B cell (primary cell): Measurements from ENCODE around the gene OCA2. TPM values are rescaled to one million over a fixed set of nuclear protein-coding genes. Genes with fewer than 3 reads are reported as not detected.

Experiments used
- ATAC-seq: fragments of 200-7000 bp; cut with Tn5 transposase; one replicate; pipeline ENCODE4 v1.10.0; 2021; ENCODE audit warnings: low read depth, mild to moderate bottlenecking, moderate number of reproducible peaks, moderate library complexity
- CTCF ChIA-PET: fragments of 350-600 bp; sonication (Branson Sonifier 250); formaldehyde crosslinking; loops from one replicate; lab custom pipeline; 2021; ENCODE audit warnings: antibody characterized with exemption, inconsistent platforms; lab: Charles Lee
- POLR2A ChIA-PET: fragments of 350-600 bp; sonication (Branson Sonifier 250); formaldehyde crosslinking; loops from one replicate; lab custom pipeline; 2021; ENCODE audit warnings: antibody characterized with exemption; lab: Charles Lee
- DNase-seq: peaks from one replicate; pipeline ENCODE4 v3.0.0; 2013
- H2AFZ ChIP-seq: 2 replicates; pipeline ENCODE4 v1.6.1; 2012; ENCODE audit warnings: mild to moderate bottlenecking, low read depth, low read length; ENCODE audit not compliant: insufficient read depth, poor library complexity, severe bottlenecking
- H3K27ac ChIP-seq, 2 donors: 1 replicate in 1 of 2; 2 replicates in 1 of 2; pipeline ENCODE4 v1.5.1; 2012 to 2013; ENCODE audit warnings: low read length in 2 of 2, mild to moderate bottlenecking in 2 of 2, moderate library complexity in 1 of 2
- H3K27me3 ChIP-seq, 4 experiments: fragments of 200-600 bp in 1 of 4; sonication (generic) in 1 of 4; replicated peaks in 1 of 4; 1 replicate in 2 of 4; 2 replicates in 2 of 4; pipeline versions ENCODE4 v1.6.1 to v1.7.0; 2013 to 2016; ENCODE audit warnings: low read length in 3 of 4, mild to moderate bottlenecking in 2 of 4, mixed read lengths in 1 of 4, moderate library complexity in 1 of 4; ENCODE audit not compliant: insufficient read depth in 4 of 4, control insufficient read depth in 3 of 4; ENCODE audit errors: control extremely low read depth in 1 of 4
- H3K36me3 ChIP-seq, 2 experiments: replicated peaks in 1 of 2; 1 replicate in 1 of 2; 2 replicates in 1 of 2; pipeline versions ENCODE4 v1.6.1 to v1.7.1; 2013; ENCODE audit warnings: low read length in 1 of 2; ENCODE audit not compliant: insufficient read depth in 2 of 2, control insufficient read depth in 1 of 2; ENCODE audit errors: control extremely low read depth in 1 of 2, extremely low read depth in 1 of 2
- H3K4me1 ChIP-seq, 2 donors: fragments of 200-600 bp in 1 of 2; sonication (generic) in 1 of 2; 1 replicate in 1 of 2; 2 replicates in 1 of 2; pipeline versions ENCODE4 v1.5.1 to v1.6.1; 2013 to 2017; ENCODE audit warnings: low read length in 2 of 2; ENCODE audit not compliant: control insufficient read depth in 2 of 2, insufficient read depth in 2 of 2
- H3K4me2 ChIP-seq: replicated peaks from 2 replicates; pipeline ENCODE3; 2012; ENCODE audit warnings: mild to moderate bottlenecking, low read depth, low read length; ENCODE audit not compliant: poor library complexity, severe bottlenecking
- H3K4me3 ChIP-seq, 5 experiments: fragments of 200-600 bp in 1 of 5; sonication (generic) in 1 of 5; 1 replicate in 3 of 5; 2 replicates in 2 of 5; pipeline versions ENCODE4 v1.5.1 to v1.7.0; 2011 to 2016; ENCODE audit warnings: low read length in 4 of 5, mild to moderate bottlenecking in 4 of 5, low read depth in 2 of 5, control low read depth in 1 of 5, moderate library complexity in 1 of 5; ENCODE audit not compliant: insufficient read depth in 1 of 5; ENCODE audit errors: control extremely low read depth in 1 of 5, extremely low read depth in 1 of 5
- H3K79me2 ChIP-seq: fragments of 200-600 bp; sonication (generic); one replicate; pipeline ENCODE4 v1.6.0; 2016; ENCODE audit warnings: low read length; ENCODE audit not compliant: control insufficient read depth, insufficient read depth
- H3K9ac ChIP-seq: fragments of 200-600 bp; sonication (generic); 2 replicates; pipeline ENCODE4 v1.6.1; 2017; ENCODE audit warnings: mild to moderate bottlenecking, low read length, moderate library complexity
- H3K9me3 ChIP-seq, 3 donors: one replicate each; pipeline versions ENCODE4 v1.6.1 to v1.7.1; 2013; ENCODE audit warnings: low read length in 2 of 3; ENCODE audit not compliant: control insufficient read depth in 2 of 3, insufficient read depth in 1 of 3; ENCODE audit errors: control extremely low read depth in 1 of 3
- H4K20me1 ChIP-seq: 2 replicates; pipeline ENCODE4 v1.6.0; 2012; ENCODE audit warnings: mild to moderate bottlenecking, low read length; ENCODE audit not compliant: insufficient read depth, control insufficient read depth, poor library complexity, severe bottlenecking
- H3K27ac Mint-ChIP-seq: one replicate; pipeline ENCODE4 v1.8.0; 2021; ENCODE audit warnings: mixed read lengths
- H3K27me3 Mint-ChIP-seq: one replicate; pipeline ENCODE4 v1.8.0; 2021; ENCODE audit warnings: mixed read lengths
- H3K4me1 Mint-ChIP-seq: one replicate; pipeline ENCODE4 v1.8.0; 2021; ENCODE audit warnings: mixed read lengths
- H3K4me3 Mint-ChIP-seq: one replicate; pipeline ENCODE4 v1.8.0; 2021; ENCODE audit warnings: mixed read lengths
- H3K9me3 Mint-ChIP-seq: one replicate; pipeline ENCODE4 v1.8.0; 2022; ENCODE audit warnings: mixed read lengths; ENCODE audit not compliant: insufficient read depth
- EZH2 ChIP-seq: IDR thresholded peaks from 2 replicates; pipeline ENCODE4 v1.6.1; 2012; ENCODE audit warnings: borderline replicate concordance, low read depth, mild to moderate bottlenecking, moderate library complexity, low read length; ENCODE audit not compliant: insufficient read depth, poor library complexity, severe bottlenecking
- WGBS: methylation state at CpG from one replicate; pipeline ENCODE4 v1.1.5; 2013; ENCODE audit warnings: missing lambda C conversion rate; ENCODE audit not compliant: insufficient coverage; 5-methylcytosine and 5-hydroxymethylcytosine counted together
- intact Hi-C: fragments of 100-400 bp; cut with micrococcal nuclease; formaldehyde crosslinking; loops from one replicate; pipeline ENCODE4 v1.10.0; 2022
- polyA plus RNA-seq: library from polyadenylated mRNA; depleted of rRNA; stranded (reverse); fragments of >200 nt; gene quantifications from 2 replicates; pipeline ENCODE4 v1.2.3, GENCODE V29; 2012
- total RNA-seq, 2 donors: library from RNA; stranded (reverse); fragments of 120-200 nt in 1 of 2; gene quantifications; 1 replicate in 1 of 2; 2 replicates in 1 of 2; pipeline versions ENCODE4 v1.2.3 to v1.2.4, GENCODE V29; 2013 to 2022
- TF ChIP-seq, protein P1 (sequence below): fragments of 200-600 bp; IDR thresholded peaks from one replicate; pipeline ENCODE4 v1.8.0; 2022; ENCODE audit warnings: antibody characterized with exemption, mild to moderate bottlenecking

The OCA2 gene
- total and polyA plus RNA-seq, 2 donors (not counting 1 experiment from before 2014, with no cell fraction given), result 0.12 TPM; not detected in 1

DNA sequence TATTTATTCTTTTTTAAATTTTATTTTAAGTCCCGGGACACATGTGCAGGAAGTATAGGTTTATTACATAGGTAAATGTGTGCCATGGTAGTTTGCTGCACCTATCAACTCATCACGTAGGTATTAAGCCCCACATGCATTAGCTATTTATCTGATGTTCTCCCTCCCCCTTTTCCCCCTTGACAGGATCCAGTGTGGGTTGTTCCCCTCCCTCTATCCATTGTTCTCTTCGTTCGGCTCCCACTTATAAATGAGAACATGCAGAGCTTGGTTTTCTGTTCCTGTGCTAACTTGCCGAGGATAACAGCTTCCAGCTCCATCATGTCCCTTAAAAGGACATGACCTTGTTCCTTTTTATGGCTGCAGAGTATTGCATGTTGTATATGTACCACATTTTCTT, 220.3 kb downstream of the OCA2 start:
- no peak overlapping the region for H3K4me3 Mint-ChIP-seq
- no peak overlapping the region for H3K27ac Mint-ChIP-seq
- no peaks in the 10 kb centered on the region for H3K4me1 Mint-ChIP-seq
- CTCF ChIA-PET, result no interaction called here
- TF ChIP-seq, protein P1, sequence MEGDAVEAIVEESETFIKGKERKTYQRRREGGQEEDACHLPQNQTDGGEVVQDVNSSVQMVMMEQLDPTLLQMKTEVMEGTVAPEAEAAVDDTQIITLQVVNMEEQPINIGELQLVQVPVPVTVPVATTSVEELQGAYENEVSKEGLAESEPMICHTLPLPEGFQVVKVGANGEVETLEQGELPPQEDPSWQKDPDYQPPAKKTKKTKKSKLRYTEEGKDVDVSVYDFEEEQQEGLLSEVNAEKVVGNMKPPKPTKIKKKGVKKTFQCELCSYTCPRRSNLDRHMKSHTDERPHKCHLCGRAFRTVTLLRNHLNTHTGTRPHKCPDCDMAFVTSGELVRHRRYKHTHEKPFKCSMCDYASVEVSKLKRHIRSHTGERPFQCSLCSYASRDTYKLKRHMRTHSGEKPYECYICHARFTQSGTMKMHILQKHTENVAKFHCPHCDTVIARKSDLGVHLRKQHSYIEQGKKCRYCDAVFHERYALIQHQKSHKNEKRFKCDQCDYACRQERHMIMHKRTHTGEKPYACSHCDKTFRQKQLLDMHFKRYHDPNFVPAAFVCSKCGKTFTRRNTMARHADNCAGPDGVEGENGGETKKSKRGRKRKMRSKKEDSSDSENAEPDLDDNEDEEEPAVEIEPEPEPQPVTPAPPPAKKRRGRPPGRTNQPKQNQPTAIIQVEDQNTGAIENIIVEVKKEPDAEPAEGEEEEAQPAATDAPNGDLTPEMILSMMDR, result no peak
- TF ChIP-seq EZH2, result no peak
- no peaks in the 10 kb centered on the region for H3K4me1 ChIP-seq
- ATAC-seq (no peak), DNase-seq (no peak)
- no peaks in the 10 kb centered on the region for H3K27me3 ChIP-seq
- intact Hi-C loops, result no loop called here
- no peaks in the 10 kb centered on the region for H3K36me3 ChIP-seq
- H3K9ac ChIP-seq, result no peak overlapping the region
- peaks cover 7% of the 10 kb centered on the region for H3K9me3 Mint-ChIP-seq
- WGBS, result 100% methylated on average over 1 of the region's 5 CpGs
- H3K79me2 ChIP-seq, result no peaks in the 10 kb centered on the region
- H3K27me3 Mint-ChIP-seq, result no peaks in the 10 kb centered on the region
- POLR2A ChIA-PET, result no interaction called here
- no peak overlapping the region for H3K27ac ChIP-seq
- H3K4me3 ChIP-seq, result no peak overlapping the region
- H2AFZ ChIP-seq, result no peak overlapping the region
- H3K9me3 ChIP-seq, result no peaks in the 10 kb centered on the region
- no peak overlapping the region for H3K4me2 ChIP-seq
- no peaks in the 10 kb centered on the region for H4K20me1 ChIP-seq

DNA sequence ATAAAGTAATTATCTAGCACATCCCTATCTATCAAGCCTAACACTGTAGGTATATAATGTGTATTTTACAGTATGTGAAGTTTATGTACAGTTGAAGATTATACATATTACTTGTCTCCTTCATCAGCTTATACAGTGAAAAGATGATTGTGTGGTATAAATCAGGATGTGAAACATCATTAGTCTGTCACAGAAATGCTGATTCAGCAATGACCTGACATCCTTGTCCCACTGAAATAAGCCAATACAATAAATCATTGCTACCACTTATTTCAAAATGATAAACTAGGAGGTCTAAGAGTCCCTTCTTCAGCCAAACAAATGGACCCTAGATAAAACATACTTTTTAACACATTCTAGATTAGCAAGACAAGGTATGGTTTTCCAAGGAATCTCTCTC, 225.3 kb downstream of the OCA2 start:
- no peak overlapping the region for H3K27ac ChIP-seq
- no peak overlapping the region for H3K4me2 ChIP-seq
- ATAC-seq (no peak), DNase-seq (no peak)
- H3K27me3 ChIP-seq, result no peaks in the 10 kb centered on the region
- no peaks in the 10 kb centered on the region for H3K4me1 ChIP-seq
- POLR2A ChIA-PET, result no interaction called here
- no peaks in the 10 kb centered on the region for H4K20me1 ChIP-seq
- no peak overlapping the region for H3K4me3 Mint-ChIP-seq
- no peak overlapping the region for H3K9ac ChIP-seq
- H3K36me3 ChIP-seq, result no peaks in the 10 kb centered on the region
- H3K27ac Mint-ChIP-seq, result no peak overlapping the region
- no peaks in the 10 kb centered on the region for H3K27me3 Mint-ChIP-seq
- no peaks in the 10 kb centered on the region for H3K9me3 Mint-ChIP-seq
- no peak overlapping the region for H3K4me3 ChIP-seq
- H3K9me3 ChIP-seq, result no peaks in the 10 kb centered on the region
- no peaks in the 10 kb centered on the region for H3K4me1 Mint-ChIP-seq
- intact Hi-C loops, result no loop called here
- CTCF ChIA-PET, result no interaction called here
- no peak overlapping the region for H2AFZ ChIP-seq
- TF ChIP-seq, protein P1, result no peak
- TF ChIP-seq EZH2, result no peak
- H3K79me2 ChIP-seq, result no peaks in the 10 kb centered on the region
